ENCODE results near the gene AXIN1.
"Not testable (repeated sequence)": the region's sequence is repeated elsewhere in the genome, so short reads cannot be mapped to it uniquely, and the experiment has no call there.

The AXIN1 gene

GRCh38 chr16:381012-381788 lies 28.7 kb upstream of the AXIN1 start:
- DNase-seq = no peak

GRCh38 chr16:380762-381011 lies 28.2 kb upstream of the AXIN1 start:
- no peak for DNase-seq

GRCh38 chr16:379961-380761 lies 27.6 kb upstream of the AXIN1 start:
- no peak for DNase-seq

- DNase-seq = peak; percentile 42
Observed at GRCh38 chr16:379183-379960, 26.8 kb upstream of the AXIN1 start.

GRCh38 chr16:378821-379182 lies 26.3 kb upstream of the AXIN1 start:
- no peak for DNase-seq

- not testable (repeated sequence) for DNase-seq
Observed at GRCh38 chr16:378113-378820, 25.7 kb upstream of the AXIN1 start.

- no peak for DNase-seq
Observed at GRCh38 chr16:377419-377951, 25.0 kb upstream of the AXIN1 start.

- no peak for DNase-seq
Observed at GRCh38 chr16:376817-377418, 24.4 kb upstream of the AXIN1 start.

GRCh38 chr16:375927-376816 lies 23.6 kb upstream of the AXIN1 start:
- DNase-seq = no peak

GRCh38 chr16:375212-375611 lies 22.7 kb upstream of the AXIN1 start:
- DNase-seq = no peak

- no peak for DNase-seq
Observed at GRCh38 chr16:374616-374926, 22.0 kb upstream of the AXIN1 start.

- no peak for DNase-seq
Observed at GRCh38 chr16:373848-374615, 21.5 kb upstream of the AXIN1 start.

GRCh38 chr16:373020-373598 lies 20.6 kb upstream of the AXIN1 start:
- no peak for DNase-seq

- no peak for DNase-seq
Observed at GRCh38 chr16:372302-372983, 19.9 kb upstream of the AXIN1 start.

GRCh38 chr16:371515-372301 lies 19.2 kb upstream of the AXIN1 start:
- DNase-seq = no peak

GRCh38 chr16:370979-371514 lies 18.5 kb upstream of the AXIN1 start:
- DNase-seq = no peak

- peak; percentile 56 for DNase-seq
Observed at GRCh38 chr16:370443-370842, 17.9 kb upstream of the AXIN1 start, which contains the start of gene MRPL28. Gene MRPL28 (minus strand): TSS chr16:370538. CDS start chr16:370218, 320 bp downstream.

- no peak for DNase-seq
Observed at GRCh38 chr16:369866-370436, 17.4 kb upstream of the AXIN1 start.
